Stimulated activated CD4-positive, alpha-beta T cell treated with anti-CD3 and anti-CD28 coated beads, Interleukin-15, amount 100 ng/mL, for 24 hours (primary cell): ENCODE measurements around the gene NDUFAF8.

Experiments
- DNase-seq: peaks from one replicate; pipeline ENCODE4 v3.0.0-alpha.2; 2020

NDUFAF8 gene

GRCh38 chr17:81254955-81255717 is 16.0 kb downstream of the NDUFAF8 start:
- DNase-seq: no peak

GRCh38 chr17:81256616-81257015 is 17.5 kb downstream of the NDUFAF8 start:
- no peak for DNase-seq

GRCh38 chr17:81257533-81257932 is 18.4 kb downstream of the NDUFAF8 start:
- DNase-seq: no peak

- DNase-seq: no peak
Observed at GRCh38 chr17:81258292-81258691, 19.2 kb downstream of the NDUFAF8 start.

GRCh38 chr17:81259058-81259605 is 20.0 kb downstream of the NDUFAF8 start:
- no peak for DNase-seq

- DNase-seq: no peak
Observed at GRCh38 chr17:81260171-81260570, 21.1 kb downstream of the NDUFAF8 start.

- DNase-seq: no peak
Observed at GRCh38 chr17:81260641-81261040, 21.5 kb downstream of the NDUFAF8 start.

- no peak for DNase-seq
Observed at GRCh38 chr17:81261096-81261495, 22.0 kb downstream of the NDUFAF8 start.

- no peak for DNase-seq
Observed at GRCh38 chr17:81261582-81262336, 22.6 kb downstream of the NDUFAF8 start.

- no peak for DNase-seq
Observed at GRCh38 chr17:81263371-81264181, 24.5 kb downstream of the NDUFAF8 start.

- DNase-seq: no peak
Observed at GRCh38 chr17:81264640-81265039, 25.5 kb downstream of the NDUFAF8 start.

- no peak for DNase-seq
Observed at GRCh38 chr17:81265576-81265975, 26.5 kb downstream of the NDUFAF8 start.

- DNase-seq: no peak
Observed at GRCh38 chr17:81267390-81268067, 28.4 kb downstream of the NDUFAF8 start.

- no peak for DNase-seq
Observed at GRCh38 chr17:81270279-81270678, 31.2 kb downstream of the NDUFAF8 start.

- DNase-seq: no peak
Observed at GRCh38 chr17:81271226-81271625, 32.1 kb downstream of the NDUFAF8 start.

GRCh38 chr17:81272616-81273015 is 33.5 kb downstream of the NDUFAF8 start:
- DNase-seq: no peak

- no peak for DNase-seq
Observed at GRCh38 chr17:81273698-81274470, 34.8 kb downstream of the NDUFAF8 start.

- DNase-seq: no peak
Observed at GRCh38 chr17:81274471-81274855, 35.3 kb downstream of the NDUFAF8 start.

GRCh38 chr17:81276781-81277180 is 37.7 kb downstream of the NDUFAF8 start:
- no peak for DNase-seq

GRCh38 chr17:81277421-81277820 is 38.3 kb downstream of the NDUFAF8 start:
- no peak for DNase-seq

GRCh38 chr17:81277946-81278693 is 39.0 kb downstream of the NDUFAF8 start:
- DNase-seq: no peak
